Non-pigmented ciliary epithelial cell (primary cell): ENCODE measurements around the gene LRRTM4.

Source experiments
- DNase-seq: peaks from one replicate; pipeline ENCODE4 v3.0.0-alpha.2; 2010; ENCODE audit warnings: low read depth

Gene LRRTM4

DNA sequence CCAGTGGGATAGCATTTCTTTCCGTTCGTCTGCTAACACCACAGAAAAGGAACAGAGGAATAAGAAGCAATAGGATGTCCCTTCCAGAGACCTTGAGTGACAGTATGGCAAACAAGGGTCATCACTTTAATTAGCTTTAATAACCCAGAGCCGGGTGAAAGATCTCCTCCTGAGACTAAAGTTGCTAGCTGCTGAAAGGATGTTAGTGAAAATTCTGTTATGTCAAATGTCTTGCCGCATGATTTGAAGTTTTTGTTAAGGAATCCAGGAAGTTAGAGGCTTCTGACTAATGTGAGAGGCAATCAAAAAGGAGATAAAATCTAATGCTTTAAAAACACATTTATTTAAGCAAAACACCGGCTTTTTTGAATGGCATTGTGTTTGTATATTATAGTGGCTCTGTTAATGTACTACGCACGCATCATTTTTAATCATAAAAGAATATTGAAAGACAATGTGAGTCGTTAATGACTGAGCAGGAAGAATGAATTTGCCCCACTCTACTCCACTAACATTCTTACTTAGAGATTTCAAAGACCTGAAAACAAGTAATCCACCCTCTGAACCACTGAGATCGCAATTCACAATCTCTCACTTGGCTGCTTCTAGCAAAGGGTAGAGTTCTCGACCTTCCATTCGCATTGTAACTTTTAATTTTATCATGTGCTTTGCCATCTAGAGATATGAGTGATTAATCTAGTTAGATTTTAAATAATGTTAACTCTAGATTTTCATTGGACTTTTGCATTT lies 536.6 kb downstream of the LRRTM4 start:
- DNase-seq, result no peak

DNA sequence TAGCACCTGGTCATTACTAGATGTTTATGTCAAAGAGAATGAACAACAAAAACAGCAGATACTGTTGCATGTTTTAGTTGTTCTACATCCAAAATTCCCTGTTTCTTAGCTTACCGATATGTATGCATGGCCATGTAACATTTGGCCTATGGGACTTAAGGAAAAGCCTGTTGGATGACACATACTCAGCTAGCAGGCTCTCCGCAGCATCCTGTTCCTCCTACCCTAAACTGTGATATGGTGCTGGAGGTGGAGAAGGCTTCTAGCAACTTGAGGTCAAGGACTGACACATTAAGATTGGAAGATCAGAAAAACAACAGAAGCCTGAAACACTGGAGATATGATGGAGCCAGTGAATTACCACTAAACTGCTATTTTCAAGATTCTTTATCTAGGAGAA lies 537.8 kb downstream of the LRRTM4 start:
- no peak for DNase-seq

GRCh38 chr2:76980067-76980787 lies 541.9 kb downstream of the LRRTM4 start:
- DNase-seq, result no peak

GRCh38 chr2:76977846-76978727 lies 544.1 kb downstream of the LRRTM4 start:
- DNase-seq, result peak; percentile 35

DNA sequence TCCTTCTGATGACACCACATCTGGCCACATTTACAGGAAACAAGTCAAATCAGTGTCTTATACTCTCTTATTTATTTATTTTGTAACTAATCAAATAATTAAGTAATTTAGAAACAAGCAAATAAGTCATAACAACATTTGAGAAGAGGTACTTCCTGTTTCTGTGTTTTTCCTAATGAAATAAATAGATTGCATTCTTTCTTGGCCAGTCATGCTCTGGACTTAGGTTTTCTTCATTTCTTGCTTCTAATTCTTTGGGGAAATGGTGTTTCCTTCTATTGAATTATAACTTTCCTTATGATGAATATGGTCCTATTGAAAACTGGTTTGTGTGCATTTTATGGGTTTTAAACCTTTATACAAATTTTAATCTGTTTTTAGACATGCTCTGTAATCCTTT lies 546.4 kb downstream of the LRRTM4 start:
- DNase-seq, result no peak

DNA sequence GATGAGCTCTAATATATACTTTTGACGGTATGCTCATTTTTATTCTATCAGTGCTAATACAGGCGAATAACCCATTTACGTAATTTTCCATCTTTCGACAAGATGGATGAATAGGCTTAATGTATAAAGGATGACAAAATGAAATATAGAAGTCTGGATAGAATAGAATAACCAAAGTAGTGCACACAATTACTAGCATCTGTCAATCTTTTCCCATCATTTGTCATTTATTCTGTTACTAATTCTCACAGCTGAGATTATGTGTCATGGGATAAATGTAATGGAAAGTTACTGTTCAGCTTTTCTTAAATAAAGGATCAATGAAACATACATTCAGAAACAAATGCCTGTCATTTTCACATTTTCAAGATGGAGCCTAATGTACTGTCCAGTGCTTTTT lies 548.6 kb downstream of the LRRTM4 start:
- no peak for DNase-seq

GRCh38 chr2:76965772-76966171 lies 556.4 kb downstream of the LRRTM4 start:
- DNase-seq, result no peak

- no peak for DNase-seq
Observed at GRCh38 chr2:76958749-76959148, 563.4 kb downstream of the LRRTM4 start.

GRCh38 chr2:76953733-76954347 lies 568.3 kb downstream of the LRRTM4 start:
- DNase-seq, result peak; percentile 28

DNA sequence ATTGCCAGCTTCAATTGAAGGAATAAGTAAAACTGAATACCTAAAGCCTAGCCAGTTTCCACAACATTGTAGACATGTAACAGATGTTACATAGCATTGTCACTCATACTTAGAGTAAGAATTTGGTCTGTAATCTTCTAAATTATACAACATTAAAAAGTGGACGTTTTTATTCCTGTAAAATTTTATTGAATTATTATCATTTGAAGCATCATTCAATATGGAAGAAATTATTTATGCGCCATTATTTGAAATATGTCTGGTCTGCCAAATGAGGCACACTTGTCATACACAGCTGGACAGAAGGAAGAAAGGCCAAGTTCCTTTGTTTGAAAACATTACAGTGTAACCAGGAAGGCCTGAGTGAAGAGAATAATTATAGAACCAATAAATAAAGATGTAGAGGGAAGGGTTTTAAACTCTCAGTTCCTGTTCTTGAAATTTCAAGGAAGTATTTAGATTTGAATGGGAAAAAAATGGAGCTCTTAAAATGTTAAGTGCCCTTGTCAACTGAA lies 575.5 kb downstream of the LRRTM4 start:
- DNase-seq, result no peak

- no peak for DNase-seq
Observed at GRCh38 chr2:76940559-76940958, 581.6 kb downstream of the LRRTM4 start.

DNA sequence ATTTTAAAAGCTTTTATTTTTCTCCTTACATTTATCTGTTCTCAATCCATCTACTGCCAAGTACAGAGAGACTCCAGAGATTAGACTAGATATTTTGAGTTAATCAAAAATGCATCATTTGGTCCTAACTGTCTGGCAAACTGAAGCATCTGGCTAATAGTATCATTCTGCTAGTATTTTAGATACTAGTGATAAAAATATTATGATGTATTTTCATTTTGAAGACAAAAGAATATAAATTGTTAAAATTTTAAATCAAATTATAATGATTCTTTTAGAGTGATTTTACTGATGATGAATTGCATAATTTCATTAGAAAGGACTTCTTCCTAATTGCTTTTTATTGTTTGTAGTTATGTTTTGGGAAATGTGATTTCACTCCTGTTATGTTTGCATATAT lies 584.0 kb downstream of the LRRTM4 start:
- no peak for DNase-seq

DNA sequence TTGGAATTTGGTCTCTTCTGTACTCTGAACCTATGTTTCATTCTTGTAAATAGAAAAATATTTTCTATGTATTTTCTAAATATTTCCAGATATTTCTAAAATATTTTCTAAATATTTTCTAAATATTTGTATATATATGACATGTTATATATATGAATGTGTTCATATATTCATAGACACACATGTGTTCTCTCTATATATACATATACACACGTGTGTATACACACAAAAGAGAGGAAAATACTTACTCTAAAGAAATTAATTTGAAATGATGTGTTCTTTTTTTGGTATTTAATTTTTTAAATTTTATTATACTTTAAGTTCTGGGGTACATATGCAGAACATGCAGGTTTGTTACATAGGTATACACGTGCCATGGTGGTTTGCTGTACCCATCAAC lies 589.6 kb downstream of the LRRTM4 start:
- DNase-seq, result no peak

- no peak for DNase-seq
Observed at GRCh38 chr2:76930056-76930744, 592.0 kb downstream of the LRRTM4 start.

DNA sequence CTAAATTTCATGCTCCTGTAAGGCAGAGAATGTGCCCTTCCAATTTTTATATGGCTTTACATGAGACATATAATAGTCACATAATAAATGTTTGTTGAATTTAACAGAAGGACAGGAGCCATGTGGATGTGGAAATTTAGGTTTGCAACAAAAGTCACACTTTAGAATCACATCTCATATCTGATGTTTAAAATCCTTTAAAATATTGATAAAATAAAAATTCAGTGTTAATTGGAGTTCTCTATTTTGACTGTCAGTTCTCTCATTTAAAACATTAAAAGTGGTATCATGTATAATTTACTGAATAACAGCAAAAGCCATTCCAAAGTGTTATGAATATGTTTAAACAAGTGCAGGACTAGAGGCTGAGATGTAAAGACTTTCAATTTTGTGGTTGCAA lies 594.1 kb downstream of the LRRTM4 start:
- no peak for DNase-seq

GRCh38 chr2:76921006-76921405 lies 601.2 kb downstream of the LRRTM4 start:
- DNase-seq, result no peak

DNA sequence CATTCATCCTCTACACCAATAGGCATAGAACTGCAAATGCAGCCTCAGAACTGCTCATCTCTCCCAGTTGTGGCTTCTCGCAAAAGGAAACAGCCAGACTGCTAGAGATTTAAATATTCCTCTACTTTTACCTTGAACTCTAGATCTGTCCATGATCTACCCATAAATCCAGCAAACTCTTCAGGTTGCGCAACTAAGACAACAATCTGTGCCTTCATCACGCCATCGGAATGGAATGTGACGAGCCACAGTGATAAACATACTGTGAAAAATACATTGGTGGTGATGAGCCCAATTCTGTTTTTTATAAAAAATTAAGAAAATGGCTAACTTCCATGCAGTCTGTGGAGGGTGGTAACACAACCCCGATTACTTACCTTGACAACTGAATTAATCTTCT lies 626.7 kb downstream of the LRRTM4 start:
- DNase-seq, result no peak

DNA sequence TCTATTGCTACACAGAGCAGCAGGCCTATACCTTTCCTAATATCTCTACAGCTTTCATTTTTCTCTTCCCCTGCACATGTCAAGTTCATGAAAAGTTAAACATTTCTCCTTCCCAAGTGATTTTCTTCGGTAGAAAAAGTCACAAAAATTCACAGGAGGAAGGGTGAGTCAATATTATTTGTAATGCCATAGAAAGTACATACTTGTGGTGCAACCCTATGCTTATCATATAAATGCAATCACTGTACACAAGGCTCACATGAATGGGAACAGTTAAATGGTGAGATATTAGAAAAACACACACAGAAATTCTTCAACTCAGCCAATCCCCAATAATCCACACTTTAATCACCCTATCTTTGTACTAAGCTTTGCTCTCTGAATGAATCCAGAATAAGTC lies 651.6 kb downstream of the LRRTM4 start:
- DNase-seq, result peak; percentile 43

- no peak for DNase-seq
Observed at GRCh38 chr2:76870011-76870410, 652.2 kb downstream of the LRRTM4 start.

DNA sequence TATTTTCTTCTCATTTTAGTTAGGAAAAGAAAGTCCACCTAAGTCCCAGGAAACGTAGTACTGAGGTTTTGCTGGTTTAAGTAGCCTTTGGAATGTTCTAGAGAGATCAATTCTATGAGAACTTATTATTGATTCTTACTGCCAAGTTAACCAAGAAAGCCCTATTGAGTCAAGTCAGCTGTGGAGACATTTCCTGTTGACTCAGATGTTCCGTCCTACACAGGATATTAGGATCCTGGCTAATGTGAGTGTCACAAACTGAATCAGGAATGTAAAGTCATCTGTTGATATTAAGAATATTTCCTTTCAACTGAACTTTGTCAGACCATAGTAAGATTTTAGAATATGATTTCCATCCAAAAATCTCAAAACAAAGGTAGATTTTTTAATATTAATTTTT lies 654.3 kb downstream of the LRRTM4 start:
- DNase-seq, result peak; percentile 66

- DNase-seq, result no peak
Observed at GRCh38 chr2:76866464-76866863, 655.7 kb downstream of the LRRTM4 start.
